ENCODE measurements around the gene BACH2. TPM values are rescaled to one million over a fixed set of nuclear protein-coding genes. Genes with fewer than 3 reads are reported as not detected.

The BACH2 gene
- total RNA-seq, 1 donor from 2014 or later = 3.9 TPM

- Histone ChIP-seq H3K4me1 (peaks cover 15% of the 10 kb centered on the region), H3K9ac (no peak overlapping the region)
- H3K36me3 Mint-ChIP-seq = peaks cover 7% of the 10 kb centered on the region
These were observed 295.5 kb downstream of the BACH2 start for GRCh38 chr6:90000864-90001731.

GRCh38 chr6:89999945-90000825, 296.5 kb downstream of the BACH2 start:
- Mint-ChIP-seq H3K4me1 (peaks cover 30% of the 10 kb centered on the region), H3K36me3 (peaks cover 8% of the 10 kb centered on the region), H3K27me3 (ENCODE audit: insufficient read depth, low read depth) (peaks cover 4% of the 10 kb centered on the region), H3K4me3 (no peak overlapping the region), H3K27ac (no peak overlapping the region), H3K9me3 (no peaks in the 10 kb centered on the region)
- Histone ChIP-seq H3K9me3 (ENCODE audit: low read depth) (no peaks in the 10 kb centered on the region), H3F3A (ENCODE audit: low read depth) (no peaks in the 10 kb centered on the region), H3K4me1 (peaks cover 6% of the 10 kb centered on the region), H3K27ac (no peak overlapping the region), H3K9ac (no peak overlapping the region), H3K4me2 (no peak overlapping the region), H3K36me3 (no peaks in the 10 kb centered on the region), H4K20me1 (ENCODE audit: low read depth) (no peaks in the 10 kb centered on the region), H3K27me3 (no peaks in the 10 kb centered on the region), H3K4me3 (no peak overlapping the region), H3K79me2 (ENCODE audit: low read depth) (no peaks in the 10 kb centered on the region), H2AFZ (replicated peaks) (no peak overlapping the region)
- DNase-seq (ENCODE audit: low spot score) = no peak
- TF ChIP-seq CTCF (IDR thresholded peaks at IDR 0.05) = no peak
- TF ChIP-seq EZH2 (IDR thresholded peaks at IDR 0.05) = no peak
- TF ChIP-seq EZH2phosphoT487 (IDR thresholded peaks at IDR 0.05) = no peak

More at GRCh38 chr6:90000864-90001731, 295.5 kb downstream of the BACH2 start:
- Mint-ChIP-seq H3K4me1 (peaks cover 32% of the 10 kb centered on the region), H3K4me3 (no peak overlapping the region), H3K9me3 (no peaks in the 10 kb centered on the region), H3K27me3 (ENCODE audit: insufficient read depth, low read depth) (peaks cover 4% of the 10 kb centered on the region), H3K27ac (no peak overlapping the region)
- Histone ChIP-seq H3K27me3 (no peaks in the 10 kb centered on the region), H3K4me2 (no peak overlapping the region), H3F3A (ENCODE audit: low read depth) (no peaks in the 10 kb centered on the region), H3K9me3 (ENCODE audit: low read depth) (no peaks in the 10 kb centered on the region), H2AFZ (replicated peaks) (no peak overlapping the region), H3K27ac (no peak overlapping the region), H3K36me3 (no peaks in the 10 kb centered on the region), H3K4me3 (no peak overlapping the region), H3K79me2 (ENCODE audit: low read depth) (no peaks in the 10 kb centered on the region), H4K20me1 (ENCODE audit: low read depth) (no peaks in the 10 kb centered on the region)
- TF ChIP-seq EZH2 (IDR thresholded peaks at IDR 0.05) (no peak), EZH2phosphoT487 (IDR thresholded peaks at IDR 0.05) (no peak), CTCF (IDR thresholded peaks at IDR 0.05) (no peak)
- no peak for DNase-seq (ENCODE audit: low spot score)

GRCh38 chr6:89999154-89999553, 297.5 kb downstream of the BACH2 start:
- H3K9me3 Mint-ChIP-seq = no peaks in the 10 kb centered on the region

More at GRCh38 chr6:89999154-89999553, 297.5 kb downstream of the BACH2 start:
- Histone ChIP-seq H2AFZ (replicated peaks) (no peak overlapping the region), H3K79me2 (ENCODE audit: low read depth) (no peaks in the 10 kb centered on the region), H3K27ac (no peak overlapping the region), H3K27me3 (no peaks in the 10 kb centered on the region), H4K20me1 (ENCODE audit: low read depth) (no peaks in the 10 kb centered on the region), H3K36me3 (no peaks in the 10 kb centered on the region), H3K9ac (no peak overlapping the region), H3K9me3 (ENCODE audit: low read depth) (no peaks in the 10 kb centered on the region), H3F3A (ENCODE audit: low read depth) (no peaks in the 10 kb centered on the region), H3K4me1 (no peaks in the 10 kb centered on the region), H3K4me3 (no peak overlapping the region), H3K4me2 (no peak overlapping the region)
- peaks cover 4% of the 10 kb centered on the region for H3K27me3 Mint-ChIP-seq (ENCODE audit: insufficient read depth, low read depth)
- no peak for DNase-seq (ENCODE audit: low spot score)
- peaks cover 11% of the 10 kb centered on the region for H3K36me3 Mint-ChIP-seq
- no peak overlapping the region for H3K27ac Mint-ChIP-seq
- H3K4me1 Mint-ChIP-seq = peaks cover 25% of the 10 kb centered on the region
- no peak overlapping the region for H3K4me3 Mint-ChIP-seq
- TF ChIP-seq EZH2 (IDR thresholded peaks at IDR 0.05) (no peak), EZH2phosphoT487 (IDR thresholded peaks at IDR 0.05) (no peak), CTCF (IDR thresholded peaks at IDR 0.05) (no peak)

Measured in neural progenitor cell (in vitro differentiated cells).